Thoracic aorta (tissue), 2 donors: ENCODE results near the gene CORO6. TPM values are rescaled to one million over a fixed set of nuclear protein-coding genes. Genes with fewer than 3 reads are reported as not detected.

ENCODE experiments used
- ATAC-seq: fragments of 150-250 bp; one replicate; pipeline ENCODE4 v1.8.0; 2017; ENCODE audit warnings: low read depth; ENCODE audit not compliant: insufficient number of reproducible peaks, low FRiP score
- DNase-seq: peaks from one replicate; pipeline ENCODE4 v3.0.0-alpha.2; 2020; ENCODE audit warnings: low spot score
- H3K27ac ChIP-seq, 2 donors: fragments of 200-600 bp; sonication (generic); 1 replicate in 1 of 2; 2 replicates in 1 of 2; pipeline ENCODE4 v1.5.1; 2016; ENCODE audit warnings: mild to moderate bottlenecking in 2 of 2, moderate library complexity in 2 of 2
- H3K27me3 ChIP-seq: fragments of 200-600 bp; sonication (generic); replicated peaks from 2 replicates; pipeline ENCODE4 v1.6.0; 2016; ENCODE audit warnings: mild to moderate bottlenecking; ENCODE audit not compliant: insufficient read depth
- H3K36me3 ChIP-seq: fragments of 200-600 bp; sonication (generic); one replicate; pipeline ENCODE4 v1.5.1; 2016
- H3K4me1 ChIP-seq, 2 donors: fragments of 200-600 bp; sonication (generic); 1 replicate in 1 of 2; 2 replicates in 1 of 2; pipeline versions ENCODE4 v1.5.1 to v1.6.0; 2016; ENCODE audit warnings: low read depth in 2 of 2, mild to moderate bottlenecking in 1 of 2; ENCODE audit not compliant: control insufficient read depth in 1 of 2
- H3K4me3 ChIP-seq: fragments of 200-600 bp; sonication (generic); 2 replicates; pipeline ENCODE4 v1.5.1; 2016; ENCODE audit warnings: mild to moderate bottlenecking
- H3K9me3 ChIP-seq: fragments of 200-600 bp; sonication (generic); 2 replicates; pipeline ENCODE4 v1.5.1; 2016
- CTCF ChIP-seq: fragments of 200-600 bp; sonication (generic); IDR thresholded peaks from one replicate; pipeline ENCODE4 v1.5.1; 2019; ENCODE audit warnings: antibody characterized with exemption
- total RNA-seq, 2 donors: library from RNA; depleted of rRNA; stranded (reverse); fragments of >200 nt; gene quantifications; one replicate each; pipeline versions ENCODE4 v1.1.0 to v1.2.3, GENCODE V29; 2016

CORO6 gene
- total RNA-seq, 2 donors from 2014 or later: 35.5 to 55.0 TPM

DNA sequence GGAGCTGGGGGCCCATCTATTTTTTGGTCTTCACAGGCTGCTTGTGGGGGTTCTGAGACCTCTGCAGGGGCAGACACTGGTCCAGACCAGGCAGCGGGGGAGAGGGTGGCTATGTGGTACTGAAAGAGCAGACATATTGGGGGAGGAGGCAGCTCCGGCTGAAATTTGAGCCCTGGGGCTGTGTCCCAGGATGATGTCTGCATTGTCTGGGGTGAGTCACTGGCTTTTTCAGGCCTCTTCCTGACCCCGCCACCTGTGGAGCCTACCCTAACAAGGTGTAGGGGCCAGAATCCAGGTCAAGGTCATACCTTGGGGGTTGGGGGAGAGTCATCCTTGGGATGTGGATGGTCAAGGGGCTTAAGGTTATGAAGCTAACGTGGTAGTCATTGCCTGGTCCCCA, 2.4 kb downstream of the CORO6 start:
- Histone ChIP-seq H3K4me1 (peaks cover 25 to 70% of the 10 kb centered on the region in 2 donors), H3K36me3 (no peaks in the 10 kb centered on the region), H3K9me3 (no peaks in the 10 kb centered on the region), H3K27me3 (no peaks in the 10 kb centered on the region), H3K4me3 (no peak overlapping the region), H3K27ac (no peak overlapping the region)
- DNase-seq (no peak), ATAC-seq (no peak)
- TF ChIP-seq CTCF: no peak

DNA sequence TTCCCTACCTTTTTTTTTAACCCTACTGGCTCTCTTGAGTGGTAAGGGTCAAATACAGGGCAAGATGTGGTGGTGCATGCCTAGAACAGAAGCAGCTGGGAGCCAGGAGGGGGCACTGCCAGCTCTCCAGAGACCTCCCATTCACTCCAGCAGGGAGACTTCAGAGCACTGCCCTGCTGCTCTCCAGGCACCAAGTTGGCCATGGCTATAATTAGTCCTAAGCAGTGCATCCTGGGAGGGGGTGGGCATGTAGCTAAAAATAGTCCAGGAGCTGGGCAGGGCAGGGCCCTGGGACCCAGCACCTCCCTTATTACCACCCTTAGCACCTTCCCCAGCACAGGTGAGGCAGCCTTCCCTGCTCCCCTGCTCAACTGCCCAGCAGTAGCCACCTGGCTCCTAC, 3.5 kb downstream of the CORO6 start:
- no peaks in the 10 kb centered on the region for H3K27me3 ChIP-seq
- H3K4me3 ChIP-seq: no peak overlapping the region
- H3K36me3 ChIP-seq: no peaks in the 10 kb centered on the region
- no peak overlapping the region for H3K27ac ChIP-seq
- DNase-seq (no peak), ATAC-seq (no peak)
- no peaks in the 10 kb centered on the region for H3K9me3 ChIP-seq
- TF ChIP-seq CTCF: peak; percentile 21
- H3K4me1 ChIP-seq: peaks cover 31 to 81% of the 10 kb centered on the region in 2 donors

GRCh38 chr17:29618272-29619065, 4.2 kb downstream of the CORO6 start:
- DNase-seq: no peak
- Histone ChIP-seq H3K27me3 (no peaks in the 10 kb centered on the region), H3K27ac (no peak overlapping the region), H3K36me3 (no peaks in the 10 kb centered on the region), H3K4me1 (peaks cover 38 to 88% of the 10 kb centered on the region in 2 donors), H3K9me3 (no peaks in the 10 kb centered on the region), H3K4me3 (peak overlapping the region; percentile 70)
- ATAC-seq: no peak
- TF ChIP-seq CTCF: no peak

DNA sequence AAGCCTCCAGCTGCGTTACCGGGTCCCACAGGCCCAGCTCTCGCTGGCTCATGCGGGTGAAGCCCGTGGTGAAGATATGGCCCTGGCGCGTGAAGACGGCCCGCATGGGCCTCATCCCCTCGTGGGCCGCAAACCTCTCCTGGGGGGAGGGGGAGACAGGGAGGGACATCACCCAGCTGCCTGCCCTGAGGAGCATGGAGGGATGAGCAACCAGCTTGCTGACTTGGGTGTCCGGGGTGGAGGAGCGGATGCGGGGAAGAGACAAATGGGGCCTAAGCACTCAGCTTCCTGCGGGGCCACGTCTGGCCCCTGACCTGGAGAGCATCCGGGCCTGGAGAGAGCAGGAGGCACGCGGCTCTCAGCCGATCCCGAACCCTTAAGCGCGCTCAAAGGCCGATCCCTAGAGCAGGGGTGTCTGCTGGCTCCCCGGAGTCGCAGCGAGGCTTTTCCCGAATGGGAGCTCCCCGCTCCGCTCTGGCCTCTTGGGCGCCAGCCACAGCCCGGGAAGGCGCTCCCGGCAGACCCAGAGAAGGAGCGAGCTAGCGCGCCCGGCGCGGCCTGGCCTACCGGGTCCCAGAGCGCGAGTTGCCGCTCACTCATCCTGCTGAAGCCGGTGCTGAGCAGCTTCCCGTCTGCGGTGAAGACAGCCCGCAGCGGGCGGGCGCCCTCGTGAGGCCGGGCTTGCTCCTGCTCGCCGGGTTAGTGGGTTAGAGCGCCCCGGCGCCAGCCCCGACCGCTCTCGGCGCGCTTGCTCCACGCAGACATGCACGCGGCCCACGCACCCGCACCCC, 5.0 kb downstream of the CORO6 start:
- no peak for DNase-seq
- ATAC-seq: no peak
- Histone ChIP-seq H3K27me3 (no peaks in the 10 kb centered on the region), H3K4me1 (peaks cover 38 to 89% of the 10 kb centered on the region in 2 donors), H3K27ac (no peak overlapping the region), H3K4me3 (peak overlapping the region; percentile 70), H3K9me3 (no peaks in the 10 kb centered on the region), H3K36me3 (no peaks in the 10 kb centered on the region)
- peak; percentile 43 for TF ChIP-seq CTCF

DNA sequence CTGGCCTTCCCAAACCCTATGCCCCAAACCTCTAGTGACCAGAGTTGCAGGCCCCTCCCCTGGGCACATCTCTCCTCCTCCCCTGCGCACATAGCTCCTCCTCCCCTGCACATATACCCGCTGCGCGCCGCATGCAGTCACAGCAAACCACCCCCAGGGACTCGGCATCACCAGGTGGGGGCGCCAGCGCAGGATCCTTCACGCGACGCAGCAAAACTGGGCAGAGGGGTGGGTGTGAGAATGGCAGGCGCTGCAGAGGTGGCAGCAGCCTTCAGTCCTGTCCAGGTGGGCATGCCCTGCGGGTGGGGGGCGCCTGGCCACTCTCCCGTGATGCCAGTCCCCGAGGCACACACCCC, 5.6 kb downstream of the CORO6 start:
- peak overlapping the region; percentile 70 for H3K4me3 ChIP-seq
- H3K27me3 ChIP-seq: no peaks in the 10 kb centered on the region
- H3K36me3 ChIP-seq: no peaks in the 10 kb centered on the region
- ATAC-seq (no peak), DNase-seq (no peak)
- TF ChIP-seq CTCF: peak; percentile 54
- no peak overlapping the region for H3K27ac ChIP-seq
- H3K4me1 ChIP-seq: peaks cover 38 to 88% of the 10 kb centered on the region in 2 donors
- no peaks in the 10 kb centered on the region for H3K9me3 ChIP-seq
